MCF 10A (cell line): ENCODE measurements around the gene EXOC2. TPM values are rescaled to one million over a fixed set of nuclear protein-coding genes. Genes with fewer than 3 reads are reported as not detected.

Source experiments
- BruUV-seq: library from RNA; stranded (reverse); fragments of 400-500 nt; replicated peaks from 2 replicates; lab custom pipeline; 2021; lab: Mats Ljungman, UMichigan
- CTCF ChIA-PET: fragments of 300-600 bp; sonication (Branson Sonifier 250); formaldehyde crosslinking; extraction: SDS; loops from one replicate; lab custom pipeline; 2021; ENCODE audit warnings: antibody characterized with exemption, inconsistent platforms; lab: Yijun Ruan, JAX
- POLR2A ChIA-PET: fragments of 300-600, 350-650 bp; sonication (Branson Sonifier 250); formaldehyde crosslinking; extraction: SDS; loops from one replicate; lab custom pipeline; 2020; ENCODE audit warnings: antibody characterized with exemption, inconsistent platforms; lab: Yijun Ruan, JAX
- DNase-seq: peaks from one replicate; pipeline ENCODE4 v3.0.0-alpha.2; 2018; ENCODE audit not compliant: unreplicated experiment
- H3K27ac Mint-ChIP-seq: one replicate; pipeline ENCODE4 v1.8.0; 2022; ENCODE audit warnings: mild to moderate bottlenecking, low read depth, mixed read lengths; ENCODE audit not compliant: unreplicated experiment
- H3K27me3 Mint-ChIP-seq: one replicate; pipeline ENCODE4 v1.8.0; 2022; ENCODE audit warnings: mixed read lengths; ENCODE audit not compliant: insufficient read depth, unreplicated experiment
- H3K36me3 Mint-ChIP-seq: one replicate; pipeline ENCODE4 v1.8.0; 2022; ENCODE audit warnings: mild to moderate bottlenecking, moderate library complexity, mixed read lengths; ENCODE audit not compliant: insufficient read depth, unreplicated experiment
- H3K4me1 Mint-ChIP-seq: one replicate; pipeline ENCODE4 v1.8.0; 2022; ENCODE audit warnings: mixed read lengths; ENCODE audit not compliant: insufficient read depth, unreplicated experiment
- H3K4me3 Mint-ChIP-seq: one replicate; pipeline ENCODE4 v1.8.0; 2022; ENCODE audit warnings: mild to moderate bottlenecking, moderate library complexity, mixed read lengths; ENCODE audit not compliant: unreplicated experiment
- H3K9me3 Mint-ChIP-seq: one replicate; pipeline ENCODE4 v1.8.0; 2022; ENCODE audit warnings: mixed read lengths; ENCODE audit not compliant: unreplicated experiment
- intact Hi-C: fragments of 100-400 bp; cut with micrococcal nuclease; formaldehyde crosslinking; loops from 2 replicates; pipeline ENCODE4 v1.14.1; 2022
- total RNA-seq: library from RNA; stranded (reverse); gene quantifications from 2 replicates; pipeline ENCODE4 v1.2.3, GENCODE V29; 2022
- TF ChIP-seq, protein P1 (sequence below): fragments of 200-600 bp; IDR thresholded peaks from one replicate; pipeline ENCODE4 v1.8.0; 2022; ENCODE audit warnings: antibody characterized with exemption, mild to moderate bottlenecking; ENCODE audit not compliant: unreplicated experiment

Gene EXOC2
- total RNA-seq, 1 experiment from 2014 or later, result 14.6 TPM

DNA sequence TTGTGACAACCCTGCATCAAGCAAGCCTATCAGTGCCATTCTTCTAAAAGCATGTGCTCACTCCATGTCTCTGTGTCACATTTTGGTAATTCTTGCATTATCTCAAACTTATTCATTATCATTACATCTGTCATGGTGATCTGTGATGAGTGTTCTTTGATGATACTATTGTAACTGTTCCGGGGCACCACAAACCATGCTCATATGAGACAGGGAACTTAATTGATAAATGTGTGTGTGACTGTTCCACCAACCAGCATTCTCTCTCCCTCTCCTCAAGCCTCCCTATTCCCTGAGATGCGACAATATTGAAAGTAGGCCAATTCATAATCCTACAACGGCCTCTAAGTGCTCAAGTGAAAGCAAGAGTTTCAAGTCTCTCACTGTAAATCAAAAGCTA lies 40.1 kb downstream of the EXOC2 start:
- ChIA-PET CTCF (no interaction called here), POLR2A (interaction anchor here (1.3 kb wide), 1 partner anchor 28 kb away, joined by 3 read pairs; no protein-coding TSS in a partner anchor)
- TF ChIP-seq, protein P1, sequence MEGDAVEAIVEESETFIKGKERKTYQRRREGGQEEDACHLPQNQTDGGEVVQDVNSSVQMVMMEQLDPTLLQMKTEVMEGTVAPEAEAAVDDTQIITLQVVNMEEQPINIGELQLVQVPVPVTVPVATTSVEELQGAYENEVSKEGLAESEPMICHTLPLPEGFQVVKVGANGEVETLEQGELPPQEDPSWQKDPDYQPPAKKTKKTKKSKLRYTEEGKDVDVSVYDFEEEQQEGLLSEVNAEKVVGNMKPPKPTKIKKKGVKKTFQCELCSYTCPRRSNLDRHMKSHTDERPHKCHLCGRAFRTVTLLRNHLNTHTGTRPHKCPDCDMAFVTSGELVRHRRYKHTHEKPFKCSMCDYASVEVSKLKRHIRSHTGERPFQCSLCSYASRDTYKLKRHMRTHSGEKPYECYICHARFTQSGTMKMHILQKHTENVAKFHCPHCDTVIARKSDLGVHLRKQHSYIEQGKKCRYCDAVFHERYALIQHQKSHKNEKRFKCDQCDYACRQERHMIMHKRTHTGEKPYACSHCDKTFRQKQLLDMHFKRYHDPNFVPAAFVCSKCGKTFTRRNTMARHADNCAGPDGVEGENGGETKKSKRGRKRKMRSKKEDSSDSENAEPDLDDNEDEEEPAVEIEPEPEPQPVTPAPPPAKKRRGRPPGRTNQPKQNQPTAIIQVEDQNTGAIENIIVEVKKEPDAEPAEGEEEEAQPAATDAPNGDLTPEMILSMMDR, result no peak
- no peaks in the 10 kb centered on the region for H3K36me3 Mint-ChIP-seq
- BruUV-seq, result no TSS peak
- intact Hi-C loops, result no loop called here
- H3K4me1 Mint-ChIP-seq, result no peaks in the 10 kb centered on the region
- no peak overlapping the region for H3K4me3 Mint-ChIP-seq
- no peaks in the 10 kb centered on the region for H3K9me3 Mint-ChIP-seq
- H3K27me3 Mint-ChIP-seq, result no peaks in the 10 kb centered on the region
- no peak for DNase-seq
- H3K27ac Mint-ChIP-seq, result no peak overlapping the region

DNA sequence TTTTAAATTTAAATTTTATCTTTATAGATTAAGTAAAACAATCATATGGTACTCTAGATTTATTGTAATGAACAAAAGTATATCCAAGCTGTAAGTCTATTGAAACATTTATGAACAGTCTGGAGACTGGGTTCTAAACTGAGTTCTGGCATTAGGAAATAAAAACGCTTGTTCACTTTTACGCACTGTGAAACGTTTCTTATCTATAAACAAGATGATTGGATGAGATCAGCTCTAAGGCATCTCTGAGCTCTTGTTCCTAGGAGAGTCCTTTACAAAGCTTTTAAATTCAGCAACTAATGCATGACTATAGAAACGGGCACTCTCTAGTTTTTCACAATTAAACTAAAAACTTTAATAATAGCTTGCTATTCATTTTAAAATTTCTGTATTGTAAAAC lies 42.8 kb downstream of the EXOC2 start:
- Mint-ChIP-seq H3K27ac (no peak overlapping the region), H3K36me3 (no peaks in the 10 kb centered on the region), H3K9me3 (no peaks in the 10 kb centered on the region), H3K27me3 (no peaks in the 10 kb centered on the region), H3K4me3 (no peak overlapping the region), H3K4me1 (no peaks in the 10 kb centered on the region)
- TF ChIP-seq, protein P1, result no peak
- intact Hi-C loops, result no loop called here
- POLR2A ChIA-PET, result interaction anchor here (0.8 kb wide), 1 partner anchor 9 kb away, joined by 3 read pairs; no protein-coding TSS in a partner anchor
- CTCF ChIA-PET, result interaction anchor here (0.5 to 0.6 kb wide), 3 partner anchors 33 to 357 kb away, joined by 3 to 5 read pairs (median 3); no protein-coding TSS in a partner anchor
- no TSS peak for BruUV-seq
- DNase-seq, result no peak

DNA sequence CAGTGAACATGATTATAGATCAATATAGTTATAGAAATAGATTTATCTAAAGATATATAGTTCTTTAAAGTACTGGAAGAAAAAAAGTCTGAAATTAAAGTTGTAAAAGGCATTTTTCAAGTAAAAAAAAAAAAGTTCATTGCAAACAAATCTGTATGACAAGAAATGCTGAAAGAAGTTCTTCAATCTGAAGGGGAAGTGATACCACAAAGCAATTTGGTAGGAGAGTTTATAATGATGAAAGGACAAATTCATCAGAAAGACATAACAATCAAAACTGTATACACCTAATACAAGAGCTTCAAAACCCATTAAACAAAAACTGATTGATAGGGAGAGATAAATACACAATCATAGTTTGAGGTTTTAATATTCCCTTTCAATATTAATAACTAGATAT lies 50.1 kb downstream of the EXOC2 start:
- intact Hi-C loops, result no loop called here
- CTCF ChIA-PET, result no interaction called here
- Mint-ChIP-seq H3K27ac (no peak overlapping the region), H3K36me3 (no peaks in the 10 kb centered on the region), H3K27me3 (no peaks in the 10 kb centered on the region), H3K9me3 (peaks cover 12% of the 10 kb centered on the region), H3K4me1 (no peaks in the 10 kb centered on the region), H3K4me3 (no peak overlapping the region)
- BruUV-seq, result no TSS peak
- POLR2A ChIA-PET, result no interaction called here
- no peak for DNase-seq
- TF ChIP-seq, protein P1, result no peak

GRCh38 chr6:641225-641985 lies 51.5 kb downstream of the EXOC2 start:
- TF ChIP-seq, protein P1, result no peak
- Mint-ChIP-seq H3K4me3 (no peak overlapping the region), H3K27ac (no peak overlapping the region), H3K27me3 (no peaks in the 10 kb centered on the region), H3K36me3 (peaks cover 3% of the 10 kb centered on the region), H3K9me3 (peaks cover 12% of the 10 kb centered on the region), H3K4me1 (no peaks in the 10 kb centered on the region)
- DNase-seq, result no peak
- ChIA-PET POLR2A (interaction anchor here (0.5 kb wide), 1 partner anchor 31 kb away, joined by 4 read pairs; no protein-coding TSS in a partner anchor), CTCF (interaction anchor here (0.6 to 0.7 kb wide), 3 partner anchors 18 to 188 kb away, joined by 3 read pairs; no protein-coding TSS in a partner anchor)
- intact Hi-C loops, result no loop called here
- BruUV-seq, result no TSS peak
